Esophagus (tissue), 2 donors: ENCODE results near the gene AHSG. TPM values are rescaled to one million over a fixed set of nuclear protein-coding genes. Genes with fewer than 3 reads are reported as not detected.

ENCODE experiments used
- H3K27ac ChIP-seq, 2 donors: one replicate each; pipeline ENCODE4 v1.5.1; 2013; ENCODE audit warnings: low read depth in 2 of 2, mild to moderate bottlenecking in 2 of 2, inconsistent platforms in 1 of 2, low read length in 1 of 2, moderate library complexity in 1 of 2
- H3K27me3 ChIP-seq, 2 donors: one replicate each; pipeline ENCODE4 v1.6.1; 2013; ENCODE audit warnings: low read length in 2 of 2, control low read depth in 1 of 2, mild to moderate bottlenecking in 1 of 2; ENCODE audit not compliant: insufficient read depth in 2 of 2, control insufficient read depth in 1 of 2
- H3K36me3 ChIP-seq, 2 donors: one replicate each; pipeline ENCODE4 v1.6.1; 2013; ENCODE audit warnings: low read length in 1 of 2; ENCODE audit not compliant: control insufficient read depth in 2 of 2, insufficient read depth in 2 of 2
- H3K4me1 ChIP-seq, 2 donors: one replicate each; pipeline ENCODE4 v1.6.1; 2013; ENCODE audit warnings: low read length in 1 of 2; ENCODE audit not compliant: control insufficient read depth in 2 of 2, insufficient read depth in 2 of 2
- H3K4me3 ChIP-seq, 2 donors: one replicate each; pipeline ENCODE4 v1.5.1; 2013; ENCODE audit warnings: low read length in 2 of 2, mild to moderate bottlenecking in 2 of 2, low read depth in 1 of 2, moderate library complexity in 1 of 2
- H3K9me3 ChIP-seq, 2 donors: one replicate each; pipeline ENCODE4 v1.6.1; 2013; ENCODE audit warnings: mild to moderate bottlenecking in 2 of 2, low read depth in 1 of 2, low read length in 1 of 2, moderate library complexity in 1 of 2; ENCODE audit not compliant: control insufficient read depth in 2 of 2, insufficient read depth in 1 of 2
- WGBS, 2 donors: extraction: QIAGEN DNeasy Blood & Tissue Kit; methylation state at CpG; one replicate each; pipeline ENCODE4 v1.1.7; 2013; 5-methylcytosine and 5-hydroxymethylcytosine counted together
- polyA plus RNA-seq, 2 donors: library from polyadenylated mRNA; stranded (reverse); fragments of 200-250 nt; gene quantifications; one replicate each; pipeline ENCODE4 v1.2.3, GENCODE V29; 2013
- donor health status: healthy with polysubstance abuse.
- donor health status: Bipolar disorder and iron deficiency.

The AHSG gene
- polyA plus RNA-seq, 2 donors: 0.06 TPM

DNA sequence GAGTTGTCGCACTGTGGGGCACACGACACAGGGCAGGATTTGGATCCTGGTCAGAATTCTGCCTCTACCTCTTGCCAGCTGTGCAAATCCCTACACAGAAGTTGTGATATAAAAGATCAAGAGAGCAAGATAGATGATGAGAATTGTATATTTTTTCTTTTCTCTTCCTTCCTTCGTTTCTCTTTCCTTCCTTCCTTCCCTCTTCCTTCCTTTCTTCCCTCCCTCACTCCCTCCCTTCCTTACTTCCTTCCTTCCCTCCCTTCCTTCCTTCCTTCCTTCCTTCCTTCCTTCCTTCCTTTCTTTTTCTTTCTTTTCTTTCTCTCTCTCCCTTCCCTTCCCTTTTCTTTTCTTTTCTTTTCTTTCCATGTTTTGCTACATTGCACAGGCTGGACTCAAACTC, 12.0 kb upstream of the AHSG start:
- Histone ChIP-seq H3K4me3 (no peak overlapping the region), H3K36me3 (no peaks in the 10 kb centered on the region), H3K9me3 (no peaks in the 10 kb centered on the region), H3K27me3 (no peaks in the 10 kb centered on the region), H3K4me1 (peaks cover 0 to 4% of the 10 kb centered on the region in 2 donors), H3K27ac (no peak overlapping the region)
- WGBS, 2 donors: 53 to 62% methylated on average over 3 of the region's 3 CpGs

GRCh38 chr3:186603159-186603558, 9.7 kb upstream of the AHSG start:
- WGBS, 2 donors: 81 to 86% methylated on average over 7 of the region's 7 CpGs
- Histone ChIP-seq H3K4me3 (no peak overlapping the region), H3K9me3 (no peaks in the 10 kb centered on the region), H3K27me3 (no peaks in the 10 kb centered on the region), H3K4me1 (peaks cover 0 to 4% of the 10 kb centered on the region in 2 donors), H3K27ac (no peak overlapping the region), H3K36me3 (no peaks in the 10 kb centered on the region)

- H3K4me3 ChIP-seq: no peak overlapping the region
- no peaks in the 10 kb centered on the region for H3K36me3 ChIP-seq
- H3K27ac ChIP-seq: no peak overlapping the region
Observed at GRCh38 chr3:186605078-186605477, 7.8 kb upstream of the AHSG start.

GRCh38 chr3:186605561-186606545, 7.0 kb upstream of the AHSG start:
- H3K4me3 ChIP-seq: no peak overlapping the region
- H3K36me3 ChIP-seq: no peaks in the 10 kb centered on the region
- no peaks in the 10 kb centered on the region for H3K27me3 ChIP-seq
- WGBS, 2 donors: 78 to 88% methylated on average over 5 of the region's 5 CpGs
- H3K4me1 ChIP-seq: peaks cover 0 to 4% of the 10 kb centered on the region in 2 donors
- no peaks in the 10 kb centered on the region for H3K9me3 ChIP-seq
- H3K27ac ChIP-seq: no peak overlapping the region

More at GRCh38 chr3:186605078-186605477, 7.8 kb upstream of the AHSG start:
- peaks cover 0 to 4% of the 10 kb centered on the region in 2 donors for H3K4me1 ChIP-seq
- no peaks in the 10 kb centered on the region for H3K9me3 ChIP-seq
- H3K27me3 ChIP-seq: no peaks in the 10 kb centered on the region

DNA sequence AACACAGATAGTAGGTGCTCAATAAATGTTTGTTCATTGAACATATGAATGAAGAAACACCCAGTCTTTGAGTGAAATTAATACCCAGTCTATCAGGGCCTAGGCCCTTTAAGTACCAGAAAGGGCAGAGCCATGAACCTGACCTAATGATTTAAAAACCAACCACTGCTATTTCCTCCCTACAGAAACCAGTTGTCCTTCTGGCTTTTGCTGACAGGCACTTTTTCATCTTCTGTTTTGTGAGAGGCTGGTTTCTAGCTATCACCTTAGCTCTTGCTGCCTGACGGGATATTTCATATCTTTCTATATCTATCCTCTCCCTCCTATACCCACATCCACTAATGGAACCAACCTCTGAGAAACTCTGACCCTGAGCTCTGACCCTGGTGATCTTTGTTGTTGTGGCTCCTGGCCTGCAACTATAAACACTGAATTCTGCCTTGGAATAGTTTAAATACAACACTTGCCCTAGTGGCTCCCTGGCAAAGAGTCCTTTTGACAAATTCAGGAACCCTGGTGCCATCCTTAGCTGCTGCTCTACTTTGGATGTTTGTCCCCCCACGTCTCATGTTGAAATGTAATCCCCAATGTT, 4.1 kb upstream of the AHSG start:
- 83 to 85% methylated on average over 2 of the region's 2 CpGs for WGBS, 2 donors
- no peaks in the 10 kb centered on the region for H3K9me3 ChIP-seq
- peaks cover 0 to 4% of the 10 kb centered on the region in 2 donors for H3K4me1 ChIP-seq
- H3K36me3 ChIP-seq: no peaks in the 10 kb centered on the region
- no peaks in the 10 kb centered on the region for H3K27me3 ChIP-seq
- no peak overlapping the region for H3K27ac ChIP-seq
- H3K4me3 ChIP-seq: no peak overlapping the region

- no peaks in the 10 kb centered on the region for H3K9me3 ChIP-seq
- 88 to 89% methylated on average over 8 of the region's 8 CpGs for WGBS, 2 donors
- no peak overlapping the region for H3K4me3 ChIP-seq
- H3K4me1 ChIP-seq: peaks cover 0 to 4% of the 10 kb centered on the region in 2 donors
- no peaks in the 10 kb centered on the region for H3K27me3 ChIP-seq
- H3K27ac ChIP-seq: no peak overlapping the region
- no peaks in the 10 kb centered on the region for H3K36me3 ChIP-seq
Observed at GRCh38 chr3:186609247-186609868, 3.5 kb upstream of the AHSG start.

- 60 to 71% methylated on average over 5 of the region's 5 CpGs for WGBS, 2 donors
- Histone ChIP-seq H3K27me3 (no peaks in the 10 kb centered on the region), H3K27ac (no peak overlapping the region), H3K36me3 (no peaks in the 10 kb centered on the region), H3K4me3 (no peak overlapping the region), H3K9me3 (no peaks in the 10 kb centered on the region), H3K4me1 (no peaks in the 10 kb centered on the region)
Observed at GRCh38 chr3:186612065-186612464, 795 bp upstream of the AHSG start.

GRCh38 chr3:186613637-186614265, 891 bp downstream of the AHSG start:
- Histone ChIP-seq H3K4me3 (no peak overlapping the region), H3K4me1 (no peaks in the 10 kb centered on the region), H3K27ac (no peak overlapping the region), H3K9me3 (no peaks in the 10 kb centered on the region), H3K27me3 (no peaks in the 10 kb centered on the region), H3K36me3 (no peaks in the 10 kb centered on the region)
- WGBS, 2 donors: 48 to 50% methylated on average over 4 of the region's 4 CpGs

- Histone ChIP-seq H3K9me3 (no peaks in the 10 kb centered on the region), H3K36me3 (no peaks in the 10 kb centered on the region), H3K27ac (no peak overlapping the region), H3K27me3 (no peaks in the 10 kb centered on the region), H3K4me1 (no peaks in the 10 kb centered on the region), H3K4me3 (no peak overlapping the region)
- WGBS, 2 donors: 56 to 59% methylated on average over 6 of the region's 6 CpGs
Observed at GRCh38 chr3:186614266-186614596, 1.4 kb downstream of the AHSG start.
